Chondrocyte (in vitro differentiated cells): ENCODE data around the gene USH2A. TPM values are rescaled to one million over a fixed set of nuclear protein-coding genes. Genes with fewer than 3 reads are reported as not detected.

Experiments
- DNase-seq: peaks from one replicate; pipeline ENCODE4 v3.0.0; 2021; ENCODE audit warnings: mixed read lengths, low spot score
- H3K27ac Mint-ChIP-seq: one replicate; pipeline ENCODE4 v1.8.0; 2021; ENCODE audit warnings: mild to moderate bottlenecking, moderate library complexity, mixed read lengths; ENCODE audit not compliant: unreplicated experiment
- H3K27me3 Mint-ChIP-seq: 2 replicates; pipeline ENCODE4 v1.8.0; 2021; ENCODE audit warnings: low read depth, mixed read lengths
- H3K36me3 Mint-ChIP-seq: 2 replicates; pipeline ENCODE4 v1.8.0; 2021; ENCODE audit warnings: low read depth, mixed read lengths
- H3K4me1 Mint-ChIP-seq: 2 replicates; pipeline ENCODE4 v1.8.0; 2021; ENCODE audit warnings: low read depth, mild to moderate bottlenecking, mixed read lengths
- H3K4me3 Mint-ChIP-seq: one replicate; pipeline ENCODE4 v1.8.0; 2021; ENCODE audit warnings: mild to moderate bottlenecking, moderate library complexity, mixed read lengths; ENCODE audit not compliant: unreplicated experiment
- H3K9me3 Mint-ChIP-seq: 2 replicates; pipeline ENCODE4 v1.8.0; 2021; ENCODE audit warnings: low read depth, mixed read lengths
- CTCF ChIP-seq: fragments of 200-600 bp; sonication (generic); IDR thresholded peaks from 2 replicates; pipeline ENCODE4 v1.5.0; 2021; ENCODE audit warnings: antibody characterized with exemption, mild to moderate bottlenecking, moderate library complexity
- total RNA-seq: library from RNA; stranded (reverse); gene quantifications from 3 replicates; pipeline ENCODE4 v1.2.1, GENCODE V29; 2021

USH2A gene
- total RNA-seq, 1 donor from 2014 or later: not detected

GRCh38 chr1:216433175-216433574 is 9.9 kb upstream of the USH2A start:
- Mint-ChIP-seq H3K4me1 (no peaks in the 10 kb centered on the region), H3K27me3 (peaks cover 18% of the 10 kb centered on the region), H3K4me3 (no peak overlapping the region), H3K36me3 (no peaks in the 10 kb centered on the region), H3K9me3 (no peaks in the 10 kb centered on the region), H3K27ac (no peak overlapping the region)
- no peak for TF ChIP-seq CTCF
- no peak for DNase-seq

GRCh38 chr1:216430744-216431143 is 7.5 kb upstream of the USH2A start:
- no peak for DNase-seq
- H3K9me3 Mint-ChIP-seq: no peaks in the 10 kb centered on the region
- no peak overlapping the region for H3K27ac Mint-ChIP-seq
- TF ChIP-seq CTCF: no peak
- H3K36me3 Mint-ChIP-seq: no peaks in the 10 kb centered on the region
- no peaks in the 10 kb centered on the region for H3K4me1 Mint-ChIP-seq
- H3K4me3 Mint-ChIP-seq: no peak overlapping the region
- peaks cover 20% of the 10 kb centered on the region for H3K27me3 Mint-ChIP-seq

- no peaks in the 10 kb centered on the region for H3K4me1 Mint-ChIP-seq
- no peak for TF ChIP-seq CTCF
- H3K27ac Mint-ChIP-seq: no peak overlapping the region
- H3K36me3 Mint-ChIP-seq: no peaks in the 10 kb centered on the region
- no peaks in the 10 kb centered on the region for H3K9me3 Mint-ChIP-seq
- H3K27me3 Mint-ChIP-seq: peaks cover 24% of the 10 kb centered on the region
- no peak for DNase-seq
- H3K4me3 Mint-ChIP-seq: no peak overlapping the region
Measured at GRCh38 chr1:216425577-216425976, 2.3 kb upstream of the USH2A start.

GRCh38 chr1:216420746-216421145 is 2.5 kb downstream of the USH2A start:
- Mint-ChIP-seq H3K27me3 (peaks cover 32% of the 10 kb centered on the region), H3K4me3 (no peak overlapping the region), H3K36me3 (no peaks in the 10 kb centered on the region), H3K9me3 (no peaks in the 10 kb centered on the region), H3K27ac (no peak overlapping the region), H3K4me1 (no peaks in the 10 kb centered on the region)
- TF ChIP-seq CTCF: no peak
- no peak for DNase-seq

- no peak for TF ChIP-seq CTCF
Measured at GRCh38 chr1:216420263-216420662, 3.0 kb downstream of the USH2A start.

More at GRCh38 chr1:216420263-216420662, 3.0 kb downstream of the USH2A start:
- Mint-ChIP-seq H3K27me3 (peaks cover 29% of the 10 kb centered on the region), H3K36me3 (no peaks in the 10 kb centered on the region), H3K4me1 (no peaks in the 10 kb centered on the region), H3K9me3 (no peaks in the 10 kb centered on the region), H3K4me3 (no peak overlapping the region), H3K27ac (no peak overlapping the region)
- DNase-seq: no peak
